8988T (cell line): ENCODE results near the gene PCDHGA2.
"Not testable (repeated sequence)": the region's sequence is repeated elsewhere in the genome, so short reads cannot be mapped to it uniquely, and the experiment has no call there.

Experiments used
- DNase-seq: peaks from one replicate; pipeline ENCODE4 v3.0.0; 2011

The PCDHGA2 gene

GRCh38 chr5:141349917-141350619, 11.5 kb downstream of the PCDHGA2 start, which contains the start of gene PCDHGB1:
Gene PCDHGB1 (plus strand): TSS chr5:141350099. CDS start chr5:141350261, 162 bp downstream.
- DNase-seq = peak; percentile 77

GRCh38 chr5:141351591-141351990, 13.0 kb downstream of the PCDHGA2 start:
- DNase-seq = no peak

GRCh38 chr5:141354900-141355469, 16.4 kb downstream of the PCDHGA2 start, which contains the start of gene PCDHGA4:
Gene PCDHGA4 (plus strand): TSS chr5:141355021. CDS start chr5:141355108, 87 bp downstream.
- DNase-seq = no peak

GRCh38 chr5:141355641-141356040, 17.1 kb downstream of the PCDHGA2 start:
- DNase-seq = no peak

GRCh38 chr5:141356133-141356532, 17.6 kb downstream of the PCDHGA2 start:
- DNase-seq = no peak

- DNase-seq = no peak
Measured at GRCh38 chr5:141356950-141357349, 18.4 kb downstream of the PCDHGA2 start.

- DNase-seq = peak; percentile 62
Measured at GRCh38 chr5:141359790-141360426, 21.3 kb downstream of the PCDHGA2 start, which contains the start of gene PCDHGB2. Gene PCDHGB2 (plus strand): TSS chr5:141359994. CDS start chr5:141360136, 142 bp downstream.

- no peak for DNase-seq
Measured at GRCh38 chr5:141360685-141361084, 22.1 kb downstream of the PCDHGA2 start.

GRCh38 chr5:141362719-141363118, 24.2 kb downstream of the PCDHGA2 start:
- DNase-seq = no peak

GRCh38 chr5:141363952-141364660, 25.5 kb downstream of the PCDHGA2 start, which contains the start of gene PCDHGA5:
Gene PCDHGA5 (plus strand): TSS chr5:141364162. CDS start chr5:141364331, 169 bp downstream.
- DNase-seq = no peak

- DNase-seq = no peak
Measured at GRCh38 chr5:141366016-141366896, 27.7 kb downstream of the PCDHGA2 start.

GRCh38 chr5:141369994-141370848, 31.7 kb downstream of the PCDHGA2 start, which contains the start of gene PCDHGB3:
Gene PCDHGB3 (plus strand): TSS chr5:141370242. CDS start chr5:141370395, 153 bp downstream.
- DNase-seq = no peak

- no peak for DNase-seq
Measured at GRCh38 chr5:141371572-141372475, 33.3 kb downstream of the PCDHGA2 start.

GRCh38 chr5:141373673-141374317, 35.2 kb downstream of the PCDHGA2 start, which contains the start of gene PCDHGA6:
Gene PCDHGA6 (plus strand): TSS chr5:141373891. CDS start chr5:141374084, 193 bp downstream.
- DNase-seq = no peak

GRCh38 chr5:141374627-141375026, 36.1 kb downstream of the PCDHGA2 start:
- no peak for DNase-seq

- DNase-seq = not testable (repeated sequence)
Measured at GRCh38 chr5:141375444-141376155, 37.0 kb downstream of the PCDHGA2 start.

- no peak for DNase-seq
Measured at GRCh38 chr5:141382469-141383294, 44.1 kb downstream of the PCDHGA2 start, which contains the start of gene PCDHGA7. Gene PCDHGA7 (plus strand): TSS chr5:141382742. CDS start chr5:141382900, 158 bp downstream.
